IgD-negative memory B cell (primary cell): Measurements from ENCODE around the gene TTYH3. TPM values are rescaled to one million over a fixed set of nuclear protein-coding genes. Genes with fewer than 3 reads are reported as not detected.
"Not testable (repeated sequence)": the region's sequence is repeated elsewhere in the genome, so short reads cannot be mapped to it uniquely, and the experiment has no call there.

Experiments used
- H3K27ac Mint-ChIP-seq, 3 donors: one replicate each; pipeline ENCODE4 v1.8.0; 2020 to 2022; ENCODE audit warnings: mild to moderate bottlenecking in 3 of 3, mixed read lengths in 3 of 3, moderate library complexity in 1 of 3
- H3K27me3 Mint-ChIP-seq: one replicate; pipeline ENCODE4 v1.8.0; 2021; ENCODE audit warnings: mixed read lengths
- H3K36me3 Mint-ChIP-seq: one replicate; pipeline ENCODE4 v1.8.0; 2020; ENCODE audit warnings: mild to moderate bottlenecking, mixed read lengths
- H3K4me1 Mint-ChIP-seq, 3 donors: one replicate each; pipeline ENCODE4 v1.8.0; 2020 to 2022; ENCODE audit warnings: mixed read lengths in 3 of 3, mild to moderate bottlenecking in 1 of 3
- H3K4me3 Mint-ChIP-seq, 4 donors: one replicate each; pipeline ENCODE4 v1.8.0; 2020 to 2022; ENCODE audit warnings: mild to moderate bottlenecking in 4 of 4, mixed read lengths in 4 of 4, moderate library complexity in 3 of 4
- H3K9me3 Mint-ChIP-seq, 3 donors: one replicate each; pipeline ENCODE4 v1.8.0; 2020 to 2021; ENCODE audit warnings: mixed read lengths in 3 of 3, mild to moderate bottlenecking in 1 of 3
- polyA plus RNA-seq: library from polyadenylated mRNA; unstranded; fragments of 300-500 nt; fragmentation: Illumina TruSeq; gene quantifications from one replicate; pipeline ENCODE4 v1.2.3, GENCODE V29; 2021

The TTYH3 gene, protein sequence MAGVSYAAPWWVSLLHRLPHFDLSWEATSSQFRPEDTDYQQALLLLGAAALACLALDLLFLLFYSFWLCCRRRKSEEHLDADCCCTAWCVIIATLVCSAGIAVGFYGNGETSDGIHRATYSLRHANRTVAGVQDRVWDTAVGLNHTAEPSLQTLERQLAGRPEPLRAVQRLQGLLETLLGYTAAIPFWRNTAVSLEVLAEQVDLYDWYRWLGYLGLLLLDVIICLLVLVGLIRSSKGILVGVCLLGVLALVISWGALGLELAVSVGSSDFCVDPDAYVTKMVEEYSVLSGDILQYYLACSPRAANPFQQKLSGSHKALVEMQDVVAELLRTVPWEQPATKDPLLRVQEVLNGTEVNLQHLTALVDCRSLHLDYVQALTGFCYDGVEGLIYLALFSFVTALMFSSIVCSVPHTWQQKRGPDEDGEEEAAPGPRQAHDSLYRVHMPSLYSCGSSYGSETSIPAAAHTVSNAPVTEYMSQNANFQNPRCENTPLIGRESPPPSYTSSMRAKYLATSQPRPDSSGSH
- 2.0 TPM for polyA plus RNA-seq

- Mint-ChIP-seq H3K4me1 (peaks cover 10 to 13% (median 12%) of the 10 kb centered on the region in 3 donors), H3K36me3 (no peaks in the 10 kb centered on the region), H3K27ac (peak within 1 kb of the TSS; percentile 26 to 94 (median 60)), H3K27me3 (no peaks in the 10 kb centered on the region), H3K9me3 (no peaks in the 10 kb centered on the region), H3K4me3 (peak within 1 kb of the TSS; percentile 84 to 97 (median 95))
Measured at GRCh38 chr7:2631946-2632732, at the start of gene TTYH3. TSS of gene TTYH3 (plus strand) at chr7:2631986. CDS start at chr7:2632156, 170 bp downstream.

DNA sequence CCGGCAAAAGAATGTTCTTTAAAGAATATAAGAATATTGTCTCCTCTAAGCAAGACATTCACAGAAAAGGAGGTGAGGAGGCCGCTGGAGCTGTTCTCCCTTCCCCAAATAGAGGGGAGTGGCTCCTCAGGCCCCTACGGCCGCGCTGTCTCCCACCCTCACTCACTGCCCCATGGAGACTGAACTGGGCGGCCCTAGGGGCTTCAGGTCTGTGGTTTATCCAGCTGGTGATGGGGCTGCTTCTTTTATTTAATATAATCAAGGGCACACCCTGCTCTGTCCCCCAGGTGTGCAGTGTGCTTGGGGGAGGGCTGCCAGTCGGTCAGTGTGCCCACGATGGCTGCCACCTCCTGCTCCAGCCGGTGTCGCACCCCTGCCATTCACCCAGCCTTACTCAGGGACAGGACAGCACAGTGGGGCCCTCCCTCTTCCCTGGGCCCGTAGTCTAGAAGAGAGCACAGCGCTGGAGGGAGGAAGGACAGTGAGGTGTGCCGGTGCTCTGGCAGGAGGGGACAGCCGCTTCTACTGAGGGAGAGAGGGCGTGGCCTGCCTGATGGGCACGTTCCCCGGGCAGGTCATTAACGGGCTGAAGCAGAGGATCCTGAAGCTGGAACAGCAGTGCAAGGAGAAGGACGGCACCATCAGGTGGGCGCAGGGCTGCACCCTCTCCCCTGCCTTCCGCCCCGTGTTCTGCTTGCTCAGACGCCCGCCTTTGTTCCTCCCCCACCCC, 49.6 kb upstream of the TTYH3 start:
- Mint-ChIP-seq H3K27me3 (no peaks in the 10 kb centered on the region), H3K27ac (no peak overlapping the region), H3K4me3 (no peak overlapping the region), H3K36me3 (peaks cover 6% of the 10 kb centered on the region), H3K9me3 (no peaks in the 10 kb centered on the region), H3K4me1 (no peaks in the 10 kb centered on the region)

- Mint-ChIP-seq H3K4me3 (no peak overlapping the region), H3K36me3 (peaks cover 6% of the 10 kb centered on the region), H3K27ac (no peak overlapping the region), H3K27me3 (no peaks in the 10 kb centered on the region), H3K9me3 (no peaks in the 10 kb centered on the region), H3K4me1 (no peaks in the 10 kb centered on the region)
Measured at GRCh38 chr7:2583798-2584580, 47.8 kb upstream of the TTYH3 start.

DNA sequence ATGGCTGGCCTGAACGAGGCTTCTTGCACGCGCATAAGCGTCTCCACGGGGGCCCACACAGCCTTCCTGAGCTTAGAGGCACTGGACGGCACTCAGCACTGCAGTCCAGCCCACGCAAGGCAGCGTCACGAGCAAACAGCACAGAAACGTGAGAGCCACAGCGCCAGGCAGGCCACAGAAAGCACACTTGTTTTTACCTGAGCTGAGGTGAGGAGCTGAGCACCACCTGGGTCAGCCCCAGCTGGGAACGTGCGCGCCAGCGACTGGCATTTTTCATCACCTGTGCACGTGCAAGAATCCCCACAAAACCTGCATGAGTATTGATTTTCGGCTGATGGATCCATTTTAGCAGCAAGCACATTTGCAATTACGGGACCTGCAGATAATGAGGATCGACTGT, 46.3 kb upstream of the TTYH3 start:
- Mint-ChIP-seq H3K4me3 (no peak overlapping the region), H3K9me3 (no peaks in the 10 kb centered on the region), H3K27ac (no peak overlapping the region), H3K27me3 (no peaks in the 10 kb centered on the region), H3K36me3 (peaks cover 5% of the 10 kb centered on the region), H3K4me1 (no peaks in the 10 kb centered on the region)

GRCh38 chr7:2586326-2587020, 45.3 kb upstream of the TTYH3 start:
- Mint-ChIP-seq H3K27me3 (no peaks in the 10 kb centered on the region), H3K9me3 (no peaks in the 10 kb centered on the region), H3K36me3 (peaks cover 4% of the 10 kb centered on the region), H3K4me1 (no peaks in the 10 kb centered on the region), H3K4me3 (no peak overlapping the region), H3K27ac (peak overlapping the region in 2 of 3 donors; percentile 21 to 73)

DNA sequence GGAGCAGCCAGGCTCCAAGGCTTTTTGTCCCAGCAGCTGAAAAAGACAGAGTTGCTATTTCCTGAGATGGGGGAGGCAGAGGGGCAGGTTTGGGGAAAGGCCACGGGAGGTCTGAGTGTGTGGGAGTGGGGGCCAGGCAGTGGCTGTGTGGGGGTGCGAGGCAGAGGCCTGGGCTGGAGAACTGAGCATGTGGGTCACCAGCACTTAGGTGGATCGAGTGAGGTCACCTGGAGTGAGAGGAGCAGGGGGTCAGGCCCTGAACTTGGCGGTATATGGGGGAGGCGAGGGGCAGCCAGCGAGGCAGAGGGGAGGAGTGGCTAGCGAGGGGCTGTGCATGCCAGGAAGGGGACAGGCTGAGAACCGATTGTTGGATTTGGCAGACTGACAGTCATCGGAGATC, 44.7 kb upstream of the TTYH3 start:
- Mint-ChIP-seq H3K9me3 (no peaks in the 10 kb centered on the region), H3K36me3 (peaks cover 4% of the 10 kb centered on the region), H3K4me3 (no peak overlapping the region), H3K27ac (no peak overlapping the region), H3K4me1 (no peaks in the 10 kb centered on the region), H3K27me3 (no peaks in the 10 kb centered on the region)

DNA sequence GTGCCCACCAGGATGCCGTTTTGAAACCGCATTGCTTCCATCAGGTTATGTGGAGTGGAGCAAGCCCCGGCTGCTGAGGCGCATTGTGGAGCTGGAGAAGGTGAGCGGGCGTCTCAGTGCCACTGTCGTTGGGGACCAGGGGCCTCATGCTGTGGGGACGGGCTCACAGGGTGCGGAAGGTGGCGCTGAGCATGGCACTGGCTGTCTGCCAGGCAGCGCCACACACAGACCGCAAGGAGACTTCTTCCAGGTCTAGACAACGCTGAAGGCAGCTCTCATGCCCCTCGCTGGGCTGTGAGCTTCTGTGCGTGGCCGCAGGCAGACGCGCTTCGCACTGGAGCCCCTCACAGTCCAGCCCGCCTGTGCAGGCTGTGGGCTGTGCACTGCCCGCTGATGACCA, 44.0 kb upstream of the TTYH3 start:
- Mint-ChIP-seq H3K4me3 (no peak overlapping the region), H3K4me1 (no peaks in the 10 kb centered on the region), H3K9me3 (no peaks in the 10 kb centered on the region), H3K27me3 (no peaks in the 10 kb centered on the region), H3K27ac (no peak overlapping the region), H3K36me3 (peaks cover 4% of the 10 kb centered on the region)

DNA sequence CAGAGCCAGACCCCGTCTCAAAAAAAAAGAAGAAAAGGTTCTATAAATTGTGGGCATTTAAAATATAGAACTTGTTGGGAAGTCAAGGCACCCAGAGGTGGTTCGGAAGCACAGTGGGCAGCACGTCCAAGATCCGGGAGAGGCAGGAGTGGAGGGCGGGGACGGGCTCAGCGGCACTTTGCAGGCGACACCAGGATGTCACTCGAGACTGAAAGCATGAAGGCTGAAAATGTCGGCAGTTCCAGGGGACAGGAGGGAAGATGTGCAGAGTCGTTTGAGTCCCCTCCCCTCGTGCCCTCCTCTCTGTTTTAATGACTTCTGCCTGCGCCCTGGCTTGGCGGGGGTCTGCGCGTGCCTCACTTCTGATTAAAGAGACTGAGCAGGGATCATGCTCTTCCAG, 42.4 kb upstream of the TTYH3 start:
- Mint-ChIP-seq H3K4me3 (no peak overlapping the region), H3K9me3 (no peaks in the 10 kb centered on the region), H3K27me3 (no peaks in the 10 kb centered on the region), H3K36me3 (peaks cover 7% of the 10 kb centered on the region), H3K27ac (no peak overlapping the region), H3K4me1 (no peaks in the 10 kb centered on the region)

GRCh38 chr7:2589941-2590340, 41.8 kb upstream of the TTYH3 start:
- not testable (repeated sequence) for H3K4me3 Mint-ChIP-seq, H3K27ac Mint-ChIP-seq, H3K4me1 Mint-ChIP-seq, H3K27me3 Mint-ChIP-seq, H3K36me3 Mint-ChIP-seq, H3K9me3 Mint-ChIP-seq

DNA sequence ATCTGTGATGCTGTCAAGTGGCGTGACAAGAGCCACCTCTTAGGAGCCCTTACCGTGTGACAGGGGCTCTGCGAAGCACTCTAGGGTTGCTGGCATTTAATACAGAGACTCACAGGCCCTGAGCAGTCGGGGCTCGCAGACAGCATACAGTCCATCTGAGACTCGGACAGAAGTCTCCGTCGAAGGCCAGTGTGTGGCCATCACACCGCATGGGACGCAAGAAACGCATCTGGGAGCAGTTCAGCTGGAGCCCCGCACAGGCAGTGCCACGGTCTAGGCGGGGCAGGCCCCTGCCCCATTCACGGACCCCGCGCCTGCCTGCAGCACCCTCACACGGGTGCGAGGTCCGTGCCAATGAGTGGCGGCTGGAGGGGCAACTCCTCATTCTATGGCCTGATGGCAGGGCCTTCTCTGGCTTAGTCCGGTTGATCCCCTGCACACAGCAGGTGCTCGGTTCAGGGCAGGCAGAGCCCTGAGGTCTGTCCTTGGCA, 39.4 kb upstream of the TTYH3 start:
- H3K4me1 Mint-ChIP-seq = peaks cover 0 to 2% (median 0%) of the 10 kb centered on the region in 3 donors
- H3K36me3 Mint-ChIP-seq = peaks cover 5% of the 10 kb centered on the region
- no peak overlapping the region for H3K27ac Mint-ChIP-seq
- no peaks in the 10 kb centered on the region for H3K27me3 Mint-ChIP-seq
- H3K4me3 Mint-ChIP-seq = no peak overlapping the region
- no peaks in the 10 kb centered on the region for H3K9me3 Mint-ChIP-seq

GRCh38 chr7:2593036-2593727, 38.6 kb upstream of the TTYH3 start:
- H3K27me3 Mint-ChIP-seq = no peaks in the 10 kb centered on the region
- H3K27ac Mint-ChIP-seq = no peak overlapping the region
- peaks cover 0 to 2% (median 0%) of the 10 kb centered on the region in 3 donors for H3K4me1 Mint-ChIP-seq
- H3K36me3 Mint-ChIP-seq = peaks cover 5% of the 10 kb centered on the region
- H3K9me3 Mint-ChIP-seq = no peaks in the 10 kb centered on the region
- no peak overlapping the region for H3K4me3 Mint-ChIP-seq

- Mint-ChIP-seq H3K27me3 (no peaks in the 10 kb centered on the region), H3K27ac (peak overlapping the region in 1 of 3 donors; percentile 39), H3K36me3 (peaks cover 5% of the 10 kb centered on the region), H3K4me1 (peaks cover 0 to 2% (median 0%) of the 10 kb centered on the region in 3 donors), H3K4me3 (no peak overlapping the region), H3K9me3 (no peaks in the 10 kb centered on the region)
Measured at GRCh38 chr7:2594599-2594998, 37.2 kb upstream of the TTYH3 start.

- H3K4me1 Mint-ChIP-seq = peaks cover 0 to 2% (median 0%) of the 10 kb centered on the region in 3 donors
- H3K9me3 Mint-ChIP-seq = no peaks in the 10 kb centered on the region
- H3K27me3 Mint-ChIP-seq = no peaks in the 10 kb centered on the region
- no peak overlapping the region for H3K27ac Mint-ChIP-seq
- peaks cover 5% of the 10 kb centered on the region for H3K36me3 Mint-ChIP-seq
- no peak overlapping the region for H3K4me3 Mint-ChIP-seq
Measured at GRCh38 chr7:2595258-2595860, 36.4 kb upstream of the TTYH3 start.
